Activated B cell treated with CpG ODN at 0.5 μM for 24 hours (primary cell): Measurements from ENCODE around the gene NAA38. TPM values are rescaled to one million over a fixed set of nuclear protein-coding genes. Genes with fewer than 3 reads are reported as not detected.

Experiments
- ATAC-seq: fragments of 200-7000 bp; cut with Tn5 transposase; one replicate; pipeline ENCODE4 v1.10.0; 2021; ENCODE audit warnings: low read depth, mild to moderate bottlenecking, moderate library complexity
- CTCF ChIA-PET: fragments of 350-600 bp; sonication (Branson Sonifier 250); formaldehyde crosslinking; loops from one replicate; lab custom pipeline; 2021; ENCODE audit warnings: antibody characterized with exemption; lab: Charles Lee
- POLR2A ChIA-PET: fragments of 350-600 bp; sonication (Branson Sonifier 250); formaldehyde crosslinking; loops from one replicate; lab custom pipeline; 2021; ENCODE audit warnings: antibody characterized with exemption; lab: Charles Lee
- DNase-seq: peaks from one replicate; pipeline ENCODE4 v3.0.0; 2022
- H3K27ac Mint-ChIP-seq: one replicate; pipeline ENCODE4 v1.8.0; 2020; ENCODE audit warnings: mixed read lengths
- H3K27me3 Mint-ChIP-seq: one replicate; pipeline ENCODE4 v1.8.0; 2021; ENCODE audit warnings: mixed read lengths
- H3K36me3 Mint-ChIP-seq: one replicate; pipeline ENCODE4 v1.8.0; 2021; ENCODE audit warnings: low read depth, mixed read lengths
- H3K4me1 Mint-ChIP-seq: one replicate; pipeline ENCODE4 v1.8.0; 2021; ENCODE audit warnings: mixed read lengths
- H3K4me3 Mint-ChIP-seq: one replicate; pipeline ENCODE4 v1.8.0; 2020; ENCODE audit warnings: mild to moderate bottlenecking, mixed read lengths
- H3K9me3 Mint-ChIP-seq: one replicate; pipeline ENCODE4 v1.8.0; 2020; ENCODE audit warnings: mixed read lengths
- CTCF ChIP-seq: fragments of 200-600 bp; IDR thresholded peaks from one replicate; pipeline ENCODE4 v1.8.0; 2022; ENCODE audit warnings: antibody characterized with exemption, mild to moderate bottlenecking
- intact Hi-C: fragments of 100-400 bp; cut with micrococcal nuclease; formaldehyde crosslinking; loops from one replicate; pipeline ENCODE4 v1.15.1; 2024
- total RNA-seq: library from RNA; stranded (reverse); gene quantifications from 2 replicates; pipeline ENCODE4 v1.2.3, GENCODE V29; 2022

The NAA38 gene
- total RNA-seq, 1 donor from 2014 or later = 36.0 TPM

- no peaks in the 10 kb centered on the region for H3K36me3 Mint-ChIP-seq
- H3K9me3 Mint-ChIP-seq = no peaks in the 10 kb centered on the region
- H3K27ac Mint-ChIP-seq = no peak overlapping the region
- no peaks in the 10 kb centered on the region for H3K4me1 Mint-ChIP-seq
- no peak for TF ChIP-seq CTCF
- no peak overlapping the region for H3K4me3 Mint-ChIP-seq
- DNase-seq = no peak
- POLR2A ChIA-PET = no interaction called here
- no peak for ATAC-seq
- peaks cover 7% of the 10 kb centered on the region for H3K27me3 Mint-ChIP-seq
- CTCF ChIA-PET = interaction anchor here (0.6 to 2.0 kb wide), 4 partner anchors 12 to 170 kb away, joined by 3 to 7 read pairs (median 4); no protein-coding TSS in a partner anchor
- intact Hi-C loops = no loop called here
These were observed 37.1 kb downstream of the NAA38 start for GRCh38 chr17:7820231-7820630.

- Mint-ChIP-seq H3K27me3 (peaks cover 6% of the 10 kb centered on the region), H3K4me1 (no peaks in the 10 kb centered on the region), H3K4me3 (no peak overlapping the region), H3K27ac (no peak overlapping the region), H3K36me3 (no peaks in the 10 kb centered on the region), H3K9me3 (no peaks in the 10 kb centered on the region)
- CTCF ChIA-PET = interaction anchor here (0.8 to 2.0 kb wide), 3 partner anchors 14 to 171 kb away, joined by 3 to 5 read pairs (median 4); no protein-coding TSS in a partner anchor
- POLR2A ChIA-PET = no interaction called here
- ATAC-seq (no peak), DNase-seq (no peak)
- no peak for TF ChIP-seq CTCF
- intact Hi-C loops = no loop called here
These were observed 38.4 kb downstream of the NAA38 start for GRCh38 chr17:7818746-7819645.

GRCh38 chr17:7818026-7818425, 39.3 kb downstream of the NAA38 start:
- Mint-ChIP-seq H3K27ac (no peak overlapping the region), H3K4me3 (no peak overlapping the region), H3K36me3 (no peaks in the 10 kb centered on the region), H3K4me1 (no peaks in the 10 kb centered on the region), H3K9me3 (no peaks in the 10 kb centered on the region), H3K27me3 (no peaks in the 10 kb centered on the region)
- ChIA-PET CTCF (interaction anchor here (0.8 kb wide), 1 partner anchor 13 kb away, joined by 3 read pairs; no protein-coding TSS in a partner anchor), POLR2A (no interaction called here)
- TF ChIP-seq CTCF = no peak
- ATAC-seq (no peak), DNase-seq (no peak)
- intact Hi-C loops = no loop called here

GRCh38 chr17:7817643-7817964, 39.8 kb downstream of the NAA38 start:
- Mint-ChIP-seq H3K36me3 (no peaks in the 10 kb centered on the region), H3K4me1 (no peaks in the 10 kb centered on the region), H3K27me3 (peaks cover 2% of the 10 kb centered on the region), H3K27ac (no peak overlapping the region), H3K9me3 (no peaks in the 10 kb centered on the region), H3K4me3 (no peak overlapping the region)
- CTCF ChIA-PET = interaction anchor here (0.7 kb wide), 1 partner anchor 27 kb away, joined by 3 read pairs; no protein-coding TSS in a partner anchor
- intact Hi-C loops = no loop called here
- POLR2A ChIA-PET = no interaction called here
- DNase-seq = no peak
- no peak for TF ChIP-seq CTCF
- no peak for ATAC-seq

- peaks cover 2% of the 10 kb centered on the region for H3K27me3 Mint-ChIP-seq
These were observed 40.3 kb downstream of the NAA38 start for GRCh38 chr17:7816926-7817642.

More at GRCh38 chr17:7816926-7817642, 40.3 kb downstream of the NAA38 start:
- intact Hi-C loops = no loop called here
- ChIA-PET CTCF (interaction anchor here (0.7 to 1.0 kb wide), 2 partner anchors 28 to 302 kb away, joined by 3 read pairs; no protein-coding TSS in a partner anchor), POLR2A (interaction anchor here (0.6 kb wide), 1 partner anchor 101 kb away, joined by 5 read pairs; no protein-coding TSS in a partner anchor)
- Mint-ChIP-seq H3K27ac (no peak overlapping the region), H3K4me1 (no peaks in the 10 kb centered on the region), H3K4me3 (no peak overlapping the region), H3K9me3 (no peaks in the 10 kb centered on the region), H3K36me3 (no peaks in the 10 kb centered on the region)
- DNase-seq (no peak), ATAC-seq (no peak)
- TF ChIP-seq CTCF = no peak
